WTC11 (cell line): ENCODE results near the gene WDR38. TPM values are rescaled to one million over a fixed set of nuclear protein-coding genes. Genes with fewer than 3 reads are reported as not detected.
A peak's percentile ranks its signal among the peaks of the same experiment; 100 is the strongest.

Experiments used
- ATAC-seq: fragments of 200-7000 bp; cut with Tn5 transposase; 2 replicates; pipeline ENCODE4 v1.10.0; 2021; ENCODE audit warnings: mild to moderate bottlenecking, moderate library complexity
- CTCF ChIA-PET: fragments of 300-600 bp; sonication (Branson Sonifier 250); formaldehyde crosslinking; loops from one replicate; lab custom pipeline; 2021; ENCODE audit warnings: antibody characterized with exemption; lab: Charles Lee
- POLR2A ChIA-PET: fragments of 350-600 bp; sonication (Branson Sonifier 250); formaldehyde crosslinking; loops from one replicate; lab custom pipeline; 2021; ENCODE audit warnings: antibody characterized with exemption; lab: Charles Lee
- DNase-seq: peaks from one replicate; pipeline ENCODE4 v3.0.0; 2021; ENCODE audit warnings: low spot score
- H3K27ac Mint-ChIP-seq: 2 replicates; pipeline ENCODE4 v1.8.0; 2021; ENCODE audit warnings: mixed read lengths
- H3K27me3 Mint-ChIP-seq: 2 replicates; pipeline ENCODE4 v1.8.0; 2021; ENCODE audit warnings: low read depth, mild to moderate bottlenecking, moderate library complexity, mixed read lengths
- H3K36me3 Mint-ChIP-seq: 2 replicates; pipeline ENCODE4 v1.8.0; 2021; ENCODE audit warnings: mixed read lengths
- H3K4me1 Mint-ChIP-seq: 2 replicates; pipeline ENCODE4 v1.8.0; 2022; ENCODE audit warnings: mixed read lengths
- H3K4me3 Mint-ChIP-seq: 2 replicates; pipeline ENCODE4 v1.8.0; 2021; ENCODE audit warnings: mild to moderate bottlenecking, moderate library complexity, mixed read lengths
- H3K9me3 Mint-ChIP-seq: 2 replicates; pipeline ENCODE4 v1.8.0; 2021; ENCODE audit warnings: mixed read lengths
- ELF4 ChIP-seq: sonication (generic); formaldehyde crosslinking; IDR thresholded peaks from 2 replicates; pipeline ENCODE4 v1.8.1; 2022; ENCODE audit warnings: low read depth, mild to moderate bottlenecking, moderate library complexity, missing genetic modification reagents
- JAZF1 ChIP-seq: fragments of 250-450 bp; sonication (Bioruptor Pico); IDR thresholded peaks from 2 replicates; pipeline ENCODE4 v1.9.0; 2021; ENCODE audit warnings: moderate library complexity, mild to moderate bottlenecking, inconsistent platforms
- NFATC4 ChIP-seq: fragments of 250-450 bp; sonication (Bioruptor Pico); IDR thresholded peaks from 2 replicates; pipeline ENCODE4 v1.9.0; 2021; ENCODE audit warnings: mild to moderate bottlenecking
- NFE2L1 ChIP-seq: sonication (generic); formaldehyde crosslinking; IDR thresholded peaks from 2 replicates; pipeline ENCODE4 v1.8.1; 2023; ENCODE audit warnings: missing genetic modification reagents
- NR1H2 ChIP-seq: sonication (generic); formaldehyde crosslinking; IDR thresholded peaks from 2 replicates; pipeline ENCODE4 v1.9.0; 2021; ENCODE audit warnings: mild to moderate bottlenecking, moderate library complexity, missing genetic modification reagents
- TCF7 ChIP-seq: sonication (generic); formaldehyde crosslinking; IDR thresholded peaks from 2 replicates; pipeline ENCODE4 v1.8.0; 2022; ENCODE audit warnings: mild to moderate bottlenecking, low read depth, missing genetic modification reagents, moderate library complexity
- TP53 ChIP-seq: sonication (generic); formaldehyde crosslinking; IDR thresholded peaks from 2 replicates; pipeline ENCODE4 v1.8.1; 2023; ENCODE audit warnings: mild to moderate bottlenecking, missing genetic modification reagents
- total RNA-seq: library from RNA; stranded (reverse); gene quantifications from 3 replicates; pipeline ENCODE4 v1.2.3, GENCODE V29; 2021
- TF ChIP-seq, protein P1 (sequence below): sonication (generic); formaldehyde crosslinking; conservative IDR thresholded peaks from 2 replicates; pipeline ENCODE4 v1.8.1; 2022; ENCODE audit warnings: mild to moderate bottlenecking, missing genetic modification reagents
- TF ChIP-seq, protein P2 (sequence below): fragments of 250-450 bp; sonication (Bioruptor Pico); conservative IDR thresholded peaks from 2 replicates; pipeline ENCODE4 v1.9.0; 2021; ENCODE audit warnings: mild to moderate bottlenecking
- TF ChIP-seq, protein P3 (sequence below): sonication (generic); formaldehyde crosslinking; IDR thresholded peaks from 2 replicates; pipeline ENCODE4 v1.8.0; 2022; ENCODE audit warnings: mild to moderate bottlenecking, missing genetic modification reagents
- TF ChIP-seq, protein P4 (sequence below): sonication (generic); formaldehyde crosslinking; IDR thresholded peaks from 2 replicates; pipeline ENCODE4 v1.8.0; 2022; ENCODE audit warnings: missing genetic modification reagents

WDR38 gene
- total RNA-seq, 1 experiment from 2014 or later = not detected

DNA sequence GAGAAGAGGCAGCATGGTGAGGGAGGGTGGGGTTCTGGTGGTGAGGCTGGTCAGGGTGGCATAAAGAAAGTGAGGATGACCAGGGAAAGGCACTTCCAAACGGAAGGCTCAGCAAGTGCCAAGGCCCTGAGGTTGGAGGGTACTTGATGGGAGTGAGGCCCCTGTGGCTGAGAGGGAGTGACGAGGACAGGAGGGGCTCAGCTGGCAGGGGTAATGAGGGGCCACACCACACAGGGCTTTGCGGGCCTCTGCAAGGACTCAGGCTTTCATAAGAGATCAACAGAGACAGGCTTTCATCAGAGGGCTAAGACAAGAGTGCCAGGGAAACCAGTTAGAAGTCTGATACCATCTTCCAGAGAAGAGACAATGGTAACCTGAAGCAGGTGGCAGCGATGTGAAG, 32.3 kb downstream of the WDR38 start:
- Mint-ChIP-seq H3K27ac (no peak overlapping the region), H3K4me3 (no peak overlapping the region), H3K27me3 (no peaks in the 10 kb centered on the region), H3K9me3 (no peaks in the 10 kb centered on the region), H3K4me1 (peaks cover 25% of the 10 kb centered on the region), H3K36me3 (peaks cover 7% of the 10 kb centered on the region)
- TF ChIP-seq NFATC4 (CRISPR knock-in tag) = no peak
- TF ChIP-seq, protein P1, sequence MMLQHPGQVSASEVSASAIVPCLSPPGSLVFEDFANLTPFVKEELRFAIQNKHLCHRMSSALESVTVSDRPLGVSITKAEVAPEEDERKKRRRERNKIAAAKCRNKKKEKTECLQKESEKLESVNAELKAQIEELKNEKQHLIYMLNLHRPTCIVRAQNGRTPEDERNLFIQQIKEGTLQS = no peak
- no peak for TF ChIP-seq TCF7
- no peak for TF ChIP-seq TP53
- no peak for TF ChIP-seq NFE2L1 (CRISPR knock-in tag)
- ChIA-PET POLR2A (interaction anchor here (1.2 kb wide), 1 partner anchor 16 kb away, joined by 4 read pairs; no protein-coding TSS in a partner anchor), CTCF (no interaction called here)
- no peak for DNase-seq
- ATAC-seq = no peak

DNA sequence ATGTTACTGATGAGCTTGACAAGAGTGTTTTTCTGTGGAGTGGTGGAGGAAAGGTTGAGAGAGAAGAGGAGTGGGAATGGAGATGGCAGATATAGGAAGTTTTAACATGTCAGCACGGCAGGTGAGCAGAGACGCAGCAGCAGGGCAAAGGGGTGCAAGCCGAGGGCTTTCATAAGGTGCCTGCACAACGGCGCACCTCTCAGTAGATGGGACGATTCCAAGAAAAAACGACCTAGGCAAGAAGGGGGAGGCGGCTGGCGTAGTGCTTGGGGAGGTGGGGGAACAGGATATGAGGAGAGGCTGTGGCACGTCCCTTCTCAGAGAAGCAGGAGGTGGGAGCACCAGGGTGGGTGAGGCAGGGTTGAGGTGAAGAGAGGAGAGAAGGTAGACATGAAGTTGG, 33.2 kb downstream of the WDR38 start:
- DNase-seq (no peak), ATAC-seq (no peak)
- no peak overlapping the region for H3K4me3 Mint-ChIP-seq
- H3K27ac Mint-ChIP-seq = peak overlapping the region; percentile 20; the same call in 1 of the 2 replicates
- no peak for TF ChIP-seq ELF4
- TF ChIP-seq, protein P2, sequence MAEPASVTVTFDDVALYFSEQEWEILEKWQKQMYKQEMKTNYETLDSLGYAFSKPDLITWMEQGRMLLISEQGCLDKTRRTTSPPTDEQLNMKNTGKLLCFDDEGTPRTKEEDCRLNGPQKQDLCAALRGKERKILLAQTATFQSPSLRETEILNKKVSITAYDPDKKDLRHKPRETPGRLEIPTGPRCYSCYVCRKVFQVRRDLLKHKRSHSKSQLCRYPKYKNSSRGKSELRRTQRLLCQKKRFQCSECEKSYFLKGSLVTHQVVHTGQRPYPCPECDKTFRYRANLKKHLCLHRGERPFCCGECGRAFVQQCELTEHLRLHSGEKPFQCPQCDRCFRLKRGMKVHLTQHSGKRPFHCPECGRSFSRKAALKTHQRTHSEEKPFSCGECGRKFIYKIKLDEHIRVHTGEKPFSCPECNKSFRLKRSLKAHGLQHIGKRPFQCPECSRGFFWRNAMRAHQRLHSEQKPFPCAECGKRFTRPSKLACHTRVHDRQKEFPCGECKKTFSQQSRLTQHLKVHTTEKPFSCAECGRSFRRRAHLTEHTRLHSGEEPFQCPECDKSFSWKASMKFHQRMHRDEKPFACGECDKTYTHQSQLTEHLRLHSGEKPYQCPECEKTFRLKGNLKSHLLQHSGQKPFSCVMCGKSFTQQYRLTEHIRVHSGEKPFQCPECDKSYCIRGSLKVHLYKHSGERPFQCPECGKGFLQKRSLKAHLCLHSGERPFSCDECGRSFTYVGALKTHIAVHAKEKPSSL (CRISPR knock-in tag) = no peak
- no peak for TF ChIP-seq NR1H2 (CRISPR knock-in tag)
- TF ChIP-seq JAZF1 (CRISPR knock-in tag) = no peak
- peaks cover 8% of the 10 kb centered on the region for H3K36me3 Mint-ChIP-seq
- no peaks in the 10 kb centered on the region for H3K9me3 Mint-ChIP-seq
- ChIA-PET CTCF (interaction anchor here (0.9 to 2.0 kb wide), 2 partner anchors 34 to 37 kb away, joined by 3 to 7 read pairs; partner anchors contain the start of gene WDR38), POLR2A (interaction anchor here (0.5 to 1.2 kb wide), 2 partner anchors 17 to 75 kb away, joined by 4 to 5 read pairs; no protein-coding TSS in a partner anchor)
- no peaks in the 10 kb centered on the region for H3K27me3 Mint-ChIP-seq
- H3K4me1 Mint-ChIP-seq = peaks cover 16% of the 10 kb centered on the region

DNA sequence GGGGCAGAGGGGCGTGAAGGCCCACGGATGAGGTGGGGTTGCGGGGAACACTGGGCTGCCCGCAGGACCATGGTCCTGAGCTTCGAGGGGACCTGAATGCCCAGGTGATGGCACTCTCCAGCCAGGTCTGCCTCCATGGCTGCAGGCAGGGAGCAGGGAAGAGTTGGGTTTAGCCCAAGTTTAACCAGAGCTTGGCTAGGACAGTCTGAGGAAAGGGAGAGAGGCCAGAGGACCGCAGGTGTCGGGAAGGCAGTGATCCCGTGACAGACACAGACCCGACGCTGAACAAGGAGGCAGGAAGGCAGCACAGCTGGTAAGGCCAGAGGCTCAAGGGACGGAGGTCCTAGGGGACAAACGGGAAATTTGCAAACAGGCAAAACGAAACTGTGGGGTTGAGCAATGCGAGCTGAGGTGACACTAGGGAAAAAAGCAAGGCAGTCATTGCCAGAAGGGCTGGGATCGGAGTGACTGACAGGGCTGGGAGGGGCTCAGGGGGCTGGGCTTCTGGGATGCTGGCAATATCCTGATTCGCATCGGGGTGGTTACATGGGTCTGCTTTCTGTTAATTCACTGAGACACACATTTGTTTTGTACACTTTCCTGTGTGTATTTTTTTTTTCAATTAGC, 33.7 kb downstream of the WDR38 start:
- Mint-ChIP-seq H3K4me3 (no peak overlapping the region), H3K27ac (peak overlapping the region; percentile 69), H3K36me3 (peaks cover 6% of the 10 kb centered on the region), H3K4me1 (peaks cover 10% of the 10 kb centered on the region), H3K9me3 (no peaks in the 10 kb centered on the region), H3K27me3 (no peaks in the 10 kb centered on the region)
- CTCF ChIA-PET = interaction anchor here (0.7 to 2.0 kb wide), 3 partner anchors 34 to 47 kb away, joined by 3 to 7 read pairs (median 3); partner anchors contain the start of gene WDR38
- DNase-seq (no peak), ATAC-seq (peak; percentile 19; the same call in 1 of the 2 replicates)
- POLR2A ChIA-PET = interaction anchor here (0.5 to 1.2 kb wide), 3 partner anchors 17 to 300 kb away, joined by 4 to 7 read pairs (median 5); no protein-coding TSS in a partner anchor
- TF ChIP-seq, protein P3, sequence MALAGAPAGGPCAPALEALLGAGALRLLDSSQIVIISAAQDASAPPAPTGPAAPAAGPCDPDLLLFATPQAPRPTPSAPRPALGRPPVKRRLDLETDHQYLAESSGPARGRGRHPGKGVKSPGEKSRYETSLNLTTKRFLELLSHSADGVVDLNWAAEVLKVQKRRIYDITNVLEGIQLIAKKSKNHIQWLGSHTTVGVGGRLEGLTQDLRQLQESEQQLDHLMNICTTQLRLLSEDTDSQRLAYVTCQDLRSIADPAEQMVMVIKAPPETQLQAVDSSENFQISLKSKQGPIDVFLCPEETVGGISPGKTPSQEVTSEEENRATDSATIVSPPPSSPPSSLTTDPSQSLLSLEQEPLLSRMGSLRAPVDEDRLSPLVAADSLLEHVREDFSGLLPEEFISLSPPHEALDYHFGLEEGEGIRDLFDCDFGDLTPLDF (CRISPR knock-in tag) = no peak
- TF ChIP-seq, protein P2 (CRISPR knock-in tag) = no peak
- TF ChIP-seq TCF7 = no peak
- TF ChIP-seq, protein P4, sequence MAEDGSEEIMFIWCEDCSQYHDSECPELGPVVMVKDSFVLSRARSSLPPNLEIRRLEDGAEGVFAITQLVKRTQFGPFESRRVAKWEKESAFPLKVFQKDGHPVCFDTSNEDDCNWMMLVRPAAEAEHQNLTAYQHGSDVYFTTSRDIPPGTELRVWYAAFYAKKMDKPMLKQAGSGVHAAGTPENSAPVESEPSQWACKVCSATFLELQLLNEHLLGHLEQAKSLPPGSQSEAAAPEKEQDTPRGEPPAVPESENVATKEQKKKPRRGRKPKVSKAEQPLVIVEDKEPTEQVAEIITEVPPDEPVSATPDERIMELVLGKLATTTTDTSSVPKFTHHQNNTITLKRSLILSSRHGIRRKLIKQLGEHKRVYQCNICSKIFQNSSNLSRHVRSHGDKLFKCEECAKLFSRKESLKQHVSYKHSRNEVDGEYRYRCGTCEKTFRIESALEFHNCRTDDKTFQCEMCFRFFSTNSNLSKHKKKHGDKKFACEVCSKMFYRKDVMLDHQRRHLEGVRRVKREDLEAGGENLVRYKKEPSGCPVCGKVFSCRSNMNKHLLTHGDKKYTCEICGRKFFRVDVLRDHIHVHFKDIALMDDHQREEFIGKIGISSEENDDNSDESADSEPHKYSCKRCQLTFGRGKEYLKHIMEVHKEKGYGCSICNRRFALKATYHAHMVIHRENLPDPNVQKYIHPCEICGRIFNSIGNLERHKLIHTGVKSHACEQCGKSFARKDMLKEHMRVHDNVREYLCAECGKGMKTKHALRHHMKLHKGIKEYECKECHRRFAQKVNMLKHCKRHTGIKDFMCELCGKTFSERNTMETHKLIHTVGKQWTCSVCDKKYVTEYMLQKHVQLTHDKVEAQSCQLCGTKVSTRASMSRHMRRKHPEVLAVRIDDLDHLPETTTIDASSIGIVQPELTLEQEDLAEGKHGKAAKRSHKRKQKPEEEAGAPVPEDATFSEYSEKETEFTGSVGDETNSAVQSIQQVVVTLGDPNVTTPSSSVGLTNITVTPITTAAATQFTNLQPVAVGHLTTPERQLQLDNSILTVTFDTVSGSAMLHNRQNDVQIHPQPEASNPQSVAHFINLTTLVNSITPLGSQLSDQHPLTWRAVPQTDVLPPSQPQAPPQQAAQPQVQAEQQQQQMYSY (CRISPR knock-in tag) = no peak
